NCI-H82 treated with DMSO at 0.1 percent for 48 hours (cell line): Measurements from ENCODE around the gene CIAO3.
"Not testable (repeated sequence)": the region's sequence is repeated elsewhere in the genome, so short reads cannot be mapped to it uniquely, and the experiment has no call there.

Source experiments
- DNase-seq: peaks from one replicate; lab custom pipeline; 2025; ENCODE audit not compliant: unreplicated experiment; lab: John Stamatoyannopoulos, UW

CIAO3 gene

DNA sequence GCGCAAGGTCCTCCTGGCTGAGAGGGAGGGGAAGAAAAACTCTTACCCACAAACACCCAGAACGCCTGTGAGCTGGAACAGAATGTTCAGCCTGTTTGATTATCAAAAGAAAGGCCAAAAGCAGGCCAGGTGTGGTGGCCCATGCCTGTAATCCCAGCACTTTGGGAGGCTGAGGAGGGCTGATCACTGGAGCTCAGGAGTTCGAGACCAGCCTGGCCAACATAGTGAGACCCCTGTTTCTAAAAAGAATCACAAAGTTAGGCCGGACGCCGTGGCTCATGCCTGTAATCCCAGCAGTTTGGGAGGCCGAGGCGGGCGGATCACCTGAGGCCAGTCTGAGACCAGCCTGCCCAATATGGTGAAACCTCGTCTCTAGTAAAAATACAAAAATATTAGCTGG, 35.5 kb upstream of the CIAO3 start:
- not testable (repeated sequence) for DNase-seq

DNA sequence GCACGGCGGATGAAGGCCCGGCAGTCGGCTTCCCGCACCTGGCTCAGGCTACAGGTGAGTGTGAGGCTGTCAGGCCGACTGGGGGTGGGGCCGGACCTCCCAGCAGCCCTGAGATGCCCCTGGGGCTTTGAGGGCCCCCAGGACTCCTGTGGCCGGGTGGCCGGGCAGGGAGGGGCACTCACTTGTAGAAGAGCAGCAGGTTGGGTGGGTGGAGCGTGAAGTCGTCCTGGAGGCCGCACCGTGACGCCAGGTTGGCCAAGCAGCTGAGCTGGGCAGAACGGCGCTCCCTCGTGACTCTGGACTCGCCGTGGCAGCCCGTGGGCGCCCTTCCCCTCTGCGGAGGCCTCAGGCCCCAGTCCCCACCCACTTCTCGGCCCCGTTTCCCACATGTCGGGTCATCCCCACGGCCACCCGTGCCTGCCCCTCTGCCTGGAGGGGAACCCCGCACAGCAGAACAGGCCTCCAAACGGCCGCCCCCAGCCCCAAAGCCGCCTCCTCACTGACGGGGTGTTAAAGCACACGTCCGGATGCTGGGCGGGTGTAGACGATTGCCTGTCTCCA, 34.5 kb upstream of the CIAO3 start:
- DNase-seq: no peak

DNA sequence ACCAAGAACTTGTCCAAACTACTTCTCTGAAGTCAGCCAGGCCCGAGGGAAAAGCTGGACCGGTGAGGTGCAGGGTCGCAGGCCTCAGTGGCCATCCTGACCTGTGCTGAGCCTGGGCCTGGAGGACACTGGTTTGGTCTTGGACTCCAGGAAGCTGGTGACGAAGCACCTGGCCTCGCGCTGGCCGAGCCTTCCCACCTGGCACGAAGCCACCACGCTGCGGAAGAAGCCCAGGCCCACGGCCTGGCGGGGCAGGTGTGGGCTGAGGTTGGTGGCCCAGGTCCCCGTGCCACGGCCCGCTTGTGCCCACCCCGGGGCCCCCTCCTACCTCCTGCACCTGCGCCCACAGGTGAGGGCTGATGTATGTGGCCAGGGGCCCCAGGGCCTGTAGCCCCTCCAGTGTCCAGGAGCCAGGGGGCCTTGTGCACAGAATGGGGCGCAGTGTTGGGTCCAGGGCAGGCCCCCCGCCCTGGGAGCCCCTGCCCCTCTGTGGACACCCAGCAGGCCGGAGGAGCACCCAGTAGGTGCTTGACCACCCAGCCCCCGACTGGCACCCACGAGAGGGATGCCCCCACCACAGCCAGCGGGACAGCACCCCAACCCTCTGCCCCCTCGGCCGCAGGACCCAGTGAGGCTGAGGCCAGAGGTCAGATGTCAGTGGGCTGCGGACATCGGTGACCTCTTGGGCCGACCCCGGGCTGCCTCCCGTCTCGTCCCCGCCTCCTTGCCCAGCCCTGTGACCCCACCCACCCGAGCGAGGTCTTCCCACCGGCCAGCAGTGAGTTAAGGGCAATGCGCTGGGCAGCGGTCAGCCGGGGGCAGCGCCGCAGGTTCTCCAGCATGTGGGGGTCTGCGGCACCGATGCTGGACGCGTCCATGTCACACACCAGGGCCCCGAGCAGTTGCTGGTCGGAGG, 33.5 kb upstream of the CIAO3 start:
- DNase-seq: no peak

DNA sequence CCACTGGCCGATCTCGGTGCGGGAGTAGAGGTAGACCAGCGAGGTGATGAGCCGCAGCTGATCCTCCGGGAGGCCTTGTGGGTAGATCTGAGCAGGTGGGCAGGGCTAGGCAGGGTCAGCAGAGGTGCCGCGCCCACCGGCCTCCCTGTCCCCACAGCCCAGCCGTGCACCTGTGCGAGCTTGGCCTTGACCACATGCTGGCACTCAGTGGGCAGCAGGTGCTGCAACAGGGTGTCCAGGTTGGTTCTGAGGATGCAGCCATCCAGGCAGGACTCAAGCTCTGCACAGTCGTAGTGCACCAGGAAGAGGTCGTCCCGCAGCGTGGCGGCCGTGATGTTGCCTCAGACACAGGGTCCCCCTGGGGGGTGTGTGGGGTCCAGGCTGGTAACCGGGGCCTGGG, 32.2 kb upstream of the CIAO3 start:
- DNase-seq: no peak

DNA sequence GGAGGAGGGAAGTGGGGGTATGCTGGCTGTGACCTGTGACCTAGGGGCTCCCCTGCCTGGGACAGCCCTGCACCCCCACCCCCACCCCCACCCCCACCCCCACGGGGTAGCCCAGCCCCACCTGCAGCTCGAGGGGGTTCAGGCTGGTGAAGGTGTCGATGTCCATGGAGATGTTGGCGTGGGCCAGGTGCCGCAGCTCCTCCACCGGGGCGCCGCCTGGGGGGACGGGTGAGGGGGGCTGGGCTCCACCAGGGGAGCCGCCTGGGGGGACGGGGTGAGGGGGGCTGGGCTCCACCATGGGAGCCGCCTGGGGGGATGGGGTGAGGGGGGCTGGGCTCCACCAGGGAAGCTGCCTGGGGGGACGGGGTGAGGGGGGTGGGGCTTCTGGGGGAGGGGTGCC, 29.6 kb upstream of the CIAO3 start:
- no peak for DNase-seq

DNA sequence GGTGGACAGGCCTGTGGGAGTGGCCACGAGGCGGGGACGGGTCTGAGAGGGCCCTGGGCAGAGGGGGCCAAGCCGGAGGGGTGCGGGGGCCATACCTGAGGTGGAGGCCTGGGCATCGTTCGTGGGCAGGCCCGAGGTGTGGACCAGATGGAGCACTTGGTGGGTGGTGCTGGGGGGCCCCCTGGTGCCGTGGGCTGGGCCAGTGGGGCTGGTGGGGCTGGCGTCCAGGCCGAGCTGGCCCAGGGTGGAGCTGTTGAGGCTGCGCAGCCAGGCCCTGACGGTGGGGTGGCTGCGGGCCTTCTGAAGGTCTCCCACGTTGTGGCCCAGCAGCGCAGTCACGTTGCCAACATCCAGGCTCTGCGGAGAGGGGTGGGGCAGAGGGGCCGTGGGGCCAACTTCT, 29.1 kb upstream of the CIAO3 start:
- no peak for DNase-seq

DNA sequence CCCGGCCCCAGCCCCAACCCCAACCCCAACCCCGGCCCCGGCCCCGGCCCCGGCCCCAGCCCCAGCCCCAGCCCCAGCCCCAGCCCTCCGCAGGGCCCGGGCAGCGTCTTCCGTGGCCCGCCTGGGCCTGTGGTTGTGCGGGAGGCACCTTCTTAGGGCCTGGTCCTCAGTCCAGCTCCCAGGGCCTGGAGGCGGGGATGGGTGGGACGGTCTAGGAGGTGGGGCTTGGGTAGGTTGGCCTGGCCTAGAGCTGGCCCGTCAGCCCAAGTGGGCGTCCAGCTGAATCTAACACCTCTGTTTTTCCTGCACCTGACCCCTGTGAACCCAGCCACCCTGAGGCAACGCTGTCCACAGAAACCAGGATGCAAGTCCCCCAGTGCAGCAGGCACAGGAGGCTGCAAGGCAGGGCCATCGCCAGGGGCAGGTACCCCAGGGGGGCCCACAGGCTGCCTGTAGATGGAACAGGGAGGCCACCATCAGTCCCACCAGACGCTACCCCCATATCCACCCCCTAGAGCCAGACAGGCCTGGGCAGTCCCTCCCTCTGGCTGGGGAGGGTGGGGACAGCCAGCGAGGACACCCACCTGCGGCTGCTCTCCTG, 28.5 kb upstream of the CIAO3 start:
- DNase-seq: no peak

DNA sequence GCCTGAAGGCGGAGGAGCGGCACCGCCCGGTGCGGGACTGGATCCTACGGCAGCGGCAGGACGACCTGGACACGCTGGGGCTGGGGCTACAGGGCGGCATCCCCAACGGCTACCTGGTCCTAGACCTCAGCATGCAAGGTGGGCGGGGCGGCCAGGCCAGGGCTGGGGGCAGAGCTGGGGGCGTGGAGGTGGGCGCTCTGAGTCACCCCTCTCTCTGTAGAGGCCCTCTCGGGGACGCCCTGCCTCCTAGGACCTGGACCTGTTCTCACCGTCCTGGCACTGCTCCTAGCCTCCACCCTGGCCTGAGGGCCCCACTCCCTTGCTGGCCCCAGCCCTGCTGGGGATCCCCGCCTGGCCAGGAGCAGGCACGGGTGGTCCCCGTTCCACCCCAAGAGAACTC, 27.6 kb upstream of the CIAO3 start:
- no peak for DNase-seq

DNA sequence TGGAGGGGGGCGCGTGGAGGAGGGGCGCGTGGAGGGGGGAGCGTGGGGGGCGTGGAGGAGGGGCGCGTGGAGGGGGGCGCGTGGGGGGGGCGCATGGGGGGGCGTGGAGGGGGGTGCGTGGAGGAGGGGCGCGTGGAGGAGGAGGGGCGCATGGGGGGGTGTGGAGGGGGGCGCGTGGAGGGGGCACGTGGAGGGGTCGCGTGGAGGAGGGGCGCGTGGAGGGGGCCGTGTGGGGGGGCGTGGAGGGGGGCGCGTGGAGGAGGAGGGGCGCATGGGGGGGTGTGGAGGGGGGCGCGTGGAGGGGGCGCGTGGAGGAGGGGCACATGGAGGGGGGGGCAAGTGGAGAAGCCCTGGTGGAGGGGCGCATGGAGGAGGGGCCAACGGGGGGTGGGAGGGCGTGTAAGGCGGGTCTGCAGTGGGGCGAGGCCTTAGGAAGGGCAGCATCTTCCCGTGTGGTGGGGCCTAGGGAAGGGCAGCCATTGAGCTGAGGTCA, 27.0 kb upstream of the CIAO3 start:
- DNase-seq: no peak

DNA sequence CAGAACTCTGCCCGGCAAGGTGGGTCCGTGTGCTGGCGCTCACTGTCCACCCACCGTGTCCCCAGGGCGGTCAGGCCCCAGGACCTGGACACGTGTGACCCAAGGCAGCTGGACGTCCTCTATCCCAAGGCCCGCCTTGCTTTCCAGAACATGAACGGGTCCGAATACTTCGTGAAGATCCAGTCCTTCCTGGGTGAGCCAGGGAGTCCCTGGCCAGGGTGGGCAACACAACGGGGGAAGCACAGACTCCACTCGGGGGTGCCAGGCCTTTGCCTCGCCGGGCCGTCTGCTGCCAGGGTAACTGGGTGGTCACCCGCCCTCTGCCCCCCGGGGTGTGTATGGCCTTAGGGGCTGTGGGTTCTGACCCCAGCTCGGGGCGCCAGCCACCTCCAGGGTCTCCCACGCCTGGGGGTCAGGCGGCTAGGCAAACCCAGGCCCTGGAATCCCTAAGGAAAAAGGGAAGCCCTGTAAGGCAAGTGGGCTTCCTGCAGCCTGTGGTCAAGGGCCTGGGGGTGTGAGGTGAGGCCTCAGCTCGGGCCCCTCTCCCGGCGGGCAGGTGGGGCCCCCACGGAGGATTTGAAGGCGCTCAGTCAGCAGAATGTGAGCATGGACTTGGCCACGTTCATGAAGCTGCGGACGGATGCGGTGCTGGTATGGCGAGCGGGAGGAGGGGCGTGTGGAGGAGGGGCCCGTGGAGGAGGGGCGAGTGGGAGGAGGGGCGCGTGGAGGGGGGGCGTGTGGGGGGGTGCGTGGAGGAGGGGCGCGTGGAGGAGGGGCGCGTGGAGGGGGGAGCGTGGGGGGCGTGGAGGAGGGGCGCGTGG, 26.2 kb upstream of the CIAO3 start:
- no peak for DNase-seq

DNA sequence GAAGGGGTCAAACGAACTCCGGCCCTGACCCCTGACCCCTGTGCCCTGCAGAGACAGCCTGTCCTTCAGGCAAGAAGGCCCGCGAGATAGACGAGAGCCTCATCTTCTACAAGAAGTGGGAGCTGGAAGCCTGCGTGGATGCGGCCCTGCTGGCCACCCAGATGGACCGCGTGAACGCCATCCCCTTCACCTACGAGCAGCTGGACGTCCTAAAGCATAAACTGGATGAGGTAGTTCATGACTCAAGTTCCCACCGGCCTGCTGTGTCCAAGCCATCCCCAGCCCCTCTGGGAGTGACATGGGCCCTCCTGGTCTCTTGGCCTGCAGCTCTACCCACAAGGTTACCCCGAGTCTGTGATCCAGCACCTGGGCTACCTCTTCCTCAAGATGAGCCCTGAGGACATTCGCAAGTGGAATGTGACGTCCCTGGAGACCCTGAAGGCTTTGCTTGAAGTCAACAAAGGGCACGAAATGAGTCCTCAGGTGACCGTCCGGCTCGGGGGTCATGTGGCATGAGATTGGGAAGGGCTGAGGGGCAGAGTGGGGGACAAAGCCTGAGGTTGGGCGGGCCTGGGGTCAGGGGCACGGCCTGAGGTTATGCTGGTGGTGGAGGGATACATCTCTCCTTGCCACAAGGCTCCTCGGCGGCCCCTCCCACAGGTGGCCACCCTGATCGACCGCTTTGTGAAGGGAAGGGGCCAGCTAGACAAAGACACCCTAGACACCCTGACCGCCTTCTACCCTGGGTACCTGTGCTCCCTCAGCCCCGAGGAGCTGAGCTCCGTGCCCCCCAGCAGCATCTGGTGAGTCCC, 25.4 kb upstream of the CIAO3 start:
- DNase-seq: no peak

DNA sequence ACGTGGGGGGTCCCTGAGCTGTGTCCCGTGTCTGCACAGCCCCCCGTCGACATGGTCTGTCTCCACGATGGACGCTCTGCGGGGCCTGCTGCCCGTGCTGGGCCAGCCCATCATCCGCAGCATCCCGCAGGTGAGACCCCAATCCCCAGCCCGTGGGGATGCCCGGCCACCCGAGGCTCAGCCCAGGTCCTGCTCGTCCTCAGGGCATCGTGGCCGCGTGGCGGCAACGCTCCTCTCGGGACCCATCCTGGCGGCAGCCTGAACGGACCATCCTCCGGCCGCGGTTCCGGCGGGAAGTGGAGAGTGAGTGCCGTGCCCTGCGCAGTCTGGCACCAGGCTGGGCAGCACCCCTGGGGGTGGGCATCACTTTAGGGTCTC, 24.7 kb upstream of the CIAO3 start:
- no peak for DNase-seq

DNA sequence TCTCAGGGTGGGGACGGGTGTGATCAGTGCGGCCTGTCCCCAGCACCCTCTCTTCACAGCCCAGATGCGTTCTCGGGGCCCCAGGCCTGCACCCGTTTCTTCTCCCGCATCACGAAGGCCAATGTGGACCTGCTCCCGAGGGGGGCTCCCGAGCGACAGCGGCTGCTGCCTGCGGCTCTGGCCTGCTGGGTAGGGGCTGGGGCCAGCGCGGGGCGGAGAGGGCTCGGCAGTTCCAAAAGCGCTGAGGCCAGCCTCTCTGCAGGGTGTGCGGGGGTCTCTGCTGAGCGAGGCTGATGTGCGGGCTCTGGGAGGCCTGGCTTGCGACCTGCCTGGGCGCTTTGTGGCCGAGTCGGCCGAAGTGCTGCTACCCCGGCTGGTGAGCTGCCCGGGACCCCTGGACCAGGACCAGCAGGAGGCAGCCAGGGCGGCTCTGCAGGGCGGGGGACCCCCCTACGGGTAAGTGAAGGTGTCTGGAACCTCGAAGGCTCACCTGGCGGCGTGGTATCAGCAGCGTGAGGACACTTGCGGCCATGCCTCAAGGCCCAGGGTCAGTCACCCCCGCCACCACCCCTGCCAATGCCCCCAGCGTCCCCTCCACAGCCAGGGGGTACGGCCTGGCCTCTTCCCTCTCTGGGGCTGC, 24.2 kb upstream of the CIAO3 start:
- no peak for DNase-seq

DNA sequence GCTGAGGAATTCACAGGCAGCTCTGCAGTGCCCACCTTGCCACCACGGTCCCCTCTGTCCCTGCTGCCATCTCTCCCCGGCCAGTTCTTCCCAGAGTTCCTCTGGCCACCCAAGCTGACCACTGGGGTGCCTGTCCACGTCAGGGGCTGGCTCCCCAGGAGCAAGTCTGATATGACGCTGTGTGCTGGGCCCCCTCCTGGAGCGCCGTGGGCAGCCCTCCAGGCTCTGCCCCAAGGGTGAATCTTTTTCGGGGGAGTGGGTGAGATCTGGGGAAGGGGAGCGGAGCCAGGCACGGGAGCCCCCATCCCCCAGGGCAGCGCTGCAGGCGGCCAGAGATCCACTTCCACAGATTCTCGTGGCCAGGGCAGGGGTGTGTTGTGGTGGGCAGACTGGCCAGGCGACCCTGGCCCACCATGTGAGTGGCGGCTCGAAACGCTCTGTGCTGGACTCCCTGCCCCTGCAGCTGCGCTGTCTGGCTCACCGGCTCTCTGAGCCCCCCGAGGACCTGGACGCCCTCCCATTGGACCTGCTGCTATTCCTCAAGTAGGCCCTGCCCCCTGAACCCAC, 23.5 kb upstream of the CIAO3 start:
- DNase-seq: no peak

DNA sequence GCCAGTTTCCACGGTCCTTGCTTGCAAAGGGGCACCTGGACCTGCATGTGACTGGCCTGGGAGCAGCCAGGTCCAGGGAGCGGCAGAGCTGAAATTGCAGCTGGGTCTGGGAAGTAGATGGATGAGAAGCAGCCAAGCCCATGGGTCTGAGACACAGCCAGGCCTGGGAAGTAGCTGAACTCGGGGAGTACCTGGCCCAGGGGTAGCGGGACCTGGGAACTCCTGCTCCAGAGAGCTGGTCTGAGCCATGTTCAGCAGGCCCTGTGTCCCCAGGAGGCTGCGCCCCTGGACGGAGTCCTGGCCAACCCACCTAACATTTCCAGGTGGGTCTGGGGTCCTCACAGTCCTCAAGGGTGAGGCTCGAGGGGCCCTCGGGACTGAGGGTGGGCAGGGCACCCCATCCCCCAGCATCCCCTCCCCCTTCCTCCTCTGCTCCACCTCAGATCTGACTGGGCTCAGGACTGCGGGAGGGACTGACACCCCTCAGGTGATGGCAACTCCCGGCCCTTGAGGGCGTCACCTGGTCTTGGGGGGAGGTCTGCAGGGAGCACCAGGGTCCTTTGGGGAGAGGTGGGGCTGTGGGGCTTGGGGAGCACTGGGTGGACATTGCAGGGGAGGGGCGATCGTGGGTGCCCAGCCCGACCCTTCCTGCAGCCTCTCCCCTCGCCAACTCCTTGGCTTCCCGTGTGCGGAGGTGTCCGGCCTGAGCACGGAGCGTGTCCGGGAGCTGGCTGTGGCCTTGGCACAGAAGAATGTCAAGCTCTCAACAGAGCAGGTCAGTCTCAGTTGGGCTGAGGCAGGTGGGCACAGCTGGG, 22.8 kb upstream of the CIAO3 start:
- DNase-seq: no peak

DNA sequence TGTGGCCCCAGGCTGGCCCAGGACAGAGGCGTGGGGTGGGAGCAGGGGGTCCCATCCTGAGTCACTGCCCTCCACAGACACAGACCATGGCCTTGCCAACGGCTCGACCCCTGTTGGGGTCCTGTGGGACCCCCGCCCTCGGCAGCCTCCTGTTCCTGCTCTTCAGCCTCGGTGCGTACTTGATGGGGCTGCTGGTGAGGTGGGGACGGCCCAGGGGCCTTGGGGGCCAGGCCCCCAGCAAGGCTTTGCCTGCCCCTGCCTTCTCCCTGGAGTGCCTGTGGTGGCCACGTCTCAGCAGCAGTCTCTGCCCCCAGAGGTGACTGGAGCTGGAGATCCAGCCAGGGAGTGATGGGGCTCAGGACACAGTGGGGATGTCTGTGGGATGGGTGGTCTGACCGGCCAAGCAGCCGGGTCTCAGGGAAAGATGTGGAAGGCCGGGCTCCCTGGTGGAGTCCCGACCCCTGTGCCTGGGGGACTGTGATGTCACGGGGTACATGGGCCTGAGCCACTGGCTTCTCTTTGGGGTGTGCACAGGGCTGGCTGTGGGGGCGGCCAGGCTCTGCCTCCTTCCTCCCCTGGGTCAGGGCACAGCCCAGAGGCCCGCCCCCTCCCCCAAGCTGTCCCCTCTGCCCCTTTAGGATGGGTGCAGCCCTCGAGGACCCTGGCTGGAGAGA, 21.9 kb upstream of the CIAO3 start:
- DNase-seq: no peak

DNA sequence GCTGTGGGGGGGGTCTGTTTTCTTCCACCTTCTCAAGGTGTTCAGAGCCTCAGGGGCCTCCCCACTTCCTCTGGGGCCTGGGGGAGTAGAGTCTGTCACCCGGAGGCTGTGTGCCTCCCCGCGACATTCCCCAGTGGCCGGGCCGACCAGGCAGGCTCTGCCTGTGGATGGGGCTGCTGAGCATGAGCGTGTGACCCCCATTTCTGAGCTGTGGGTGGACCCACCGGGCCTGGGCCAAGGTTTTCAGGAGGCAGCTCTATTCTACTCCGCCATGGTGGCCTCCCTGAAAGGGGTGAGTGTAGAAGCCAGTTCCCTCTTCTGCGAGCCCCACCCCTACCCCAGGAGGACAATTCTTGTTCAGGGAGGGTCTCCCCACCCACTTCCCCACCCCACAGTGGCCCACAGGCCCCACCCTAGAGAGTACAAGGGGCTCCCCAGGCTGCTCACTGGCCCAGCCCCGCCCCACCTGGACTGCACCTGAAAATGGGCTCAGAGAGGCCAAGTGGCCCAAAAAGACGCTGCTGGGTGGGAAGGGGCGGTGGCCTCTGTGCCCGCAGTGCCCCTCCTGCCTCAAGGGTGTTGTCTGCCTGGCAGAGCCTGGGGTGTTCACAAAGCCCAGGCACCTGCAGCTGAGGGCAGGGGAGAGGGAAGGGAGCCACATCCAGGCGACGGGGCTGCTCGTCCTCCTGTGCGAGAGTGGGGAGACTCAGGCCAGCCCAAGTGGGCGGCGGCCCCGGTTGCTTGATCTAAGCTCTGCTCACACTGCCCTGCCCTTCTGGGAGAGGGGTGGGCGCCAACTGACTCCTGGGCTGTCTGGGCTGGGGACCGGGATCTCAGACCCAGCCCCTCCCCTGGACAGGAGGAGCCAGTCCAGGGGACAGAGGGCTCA, 21.1 kb upstream of the CIAO3 start:
- DNase-seq: no peak
